A673 (cell line): Measurements from ENCODE around the gene ASTN2. TPM values are rescaled to one million over a fixed set of nuclear protein-coding genes. Genes with fewer than 3 reads are reported as not detected.

Experiments
- BruUV-seq: library from RNA; stranded (reverse); fragments of 400-500 nt; replicated peaks from 2 replicates; lab custom pipeline; 2021; lab: Mats Ljungman, UMichigan
- CTCF ChIA-PET: fragments of 300-600 bp; sonication (Branson Sonifier 250); formaldehyde crosslinking; loops from one replicate; lab custom pipeline; 2022; ENCODE audit warnings: antibody characterized with exemption; lab: Charles Lee
- POLR2A ChIA-PET: fragments of 300-600 bp; sonication (Branson Sonifier 250); formaldehyde crosslinking; loops from one replicate; lab custom pipeline; 2022; ENCODE audit warnings: antibody characterized with exemption; ENCODE audit not compliant: low non-redundant PET; lab: Charles Lee
- DNase-seq: peaks from one replicate; pipeline ENCODE4 v3.0.0-alpha.2; 2015; ENCODE audit warnings: low spot score
- H3K27ac ChIP-seq: fragments of 200-600 bp; sonication (generic); 2 replicates; pipeline ENCODE4 v1.5.1; 2016; ENCODE audit warnings: mixed run types, low read depth, mild to moderate bottlenecking, mixed read lengths, antibody characterized with exemption, low read length; ENCODE audit not compliant: poor library complexity, severe bottlenecking
- H3K27me3 ChIP-seq: fragments of 200-600 bp; sonication (generic); replicated peaks from 2 replicates; pipeline ENCODE4 v1.6.1; 2017; ENCODE audit warnings: mixed run types, low read depth, mild to moderate bottlenecking, mixed read lengths, antibody characterized with exemption, low read length; ENCODE audit not compliant: insufficient read depth, poor library complexity
- H3K36me3 ChIP-seq: fragments of 200-600 bp; sonication (generic); 2 replicates; pipeline ENCODE4 v1.6.1; 2016; ENCODE audit warnings: mixed run types, mild to moderate bottlenecking, mixed read lengths, antibody characterized with exemption, low read length; ENCODE audit not compliant: insufficient read depth, poor library complexity, severe bottlenecking
- H3K4me1 ChIP-seq: fragments of 200-600 bp; sonication (generic); 2 replicates; pipeline ENCODE4 v1.6.1; 2017; ENCODE audit warnings: mixed run types, mild to moderate bottlenecking, mixed read lengths, antibody characterized with exemption, low read length; ENCODE audit not compliant: insufficient read depth, poor library complexity, severe bottlenecking
- H3K4me3 ChIP-seq: fragments of 200-600 bp; sonication (generic); 2 replicates; pipeline ENCODE4 v1.5.1; 2016; ENCODE audit warnings: low read depth, mixed run types, mild to moderate bottlenecking, mixed read lengths, low read length; ENCODE audit not compliant: poor library complexity, severe bottlenecking
- H3K9me3 ChIP-seq: fragments of 200-600 bp; sonication (generic); 2 replicates; pipeline ENCODE4 v1.6.1; 2016; ENCODE audit warnings: mixed run types, low read depth, mild to moderate bottlenecking, mixed read lengths, antibody characterized with exemption, low read length; ENCODE audit not compliant: poor library complexity, severe bottlenecking
- CTCF ChIP-seq: fragments of 300-800, 200-600 bp; sonication (generic); conservative IDR thresholded peaks from 2 replicates; pipeline ENCODE4 v1.5.1; 2017; ENCODE audit warnings: low read depth, mild to moderate bottlenecking, antibody characterized with exemption, low read length, moderate library complexity, mixed read lengths
- EZH2 ChIP-seq: fragments of 200-600 bp; sonication (generic); IDR thresholded peaks from 2 replicates; pipeline ENCODE4 v1.6.1; 2017; ENCODE audit warnings: borderline replicate concordance, low read depth, mild to moderate bottlenecking, mixed read lengths, antibody characterized with exemption, low read length; ENCODE audit not compliant: poor library complexity, severe bottlenecking
- intact Hi-C: fragments of 100-400 bp; cut with micrococcal nuclease; formaldehyde crosslinking; loops from one replicate; pipeline ENCODE4 v1.10.0; 2022; ENCODE audit not compliant: unreplicated experiment
- total RNA-seq: library from RNA; stranded (reverse); gene quantifications from 2 replicates; pipeline ENCODE4 v1.2.3, GENCODE V29; 2021

ASTN2 gene
- total RNA-seq, 1 experiment from 2014 or later, result 3.4 TPM

- TF ChIP-seq CTCF, result no peak
- TF ChIP-seq EZH2, result no peak
- DNase-seq, result no peak
- ChIA-PET CTCF (no interaction called here), POLR2A (no interaction called here)
- Histone ChIP-seq H3K27ac (no peak overlapping the region), H3K4me1 (no peaks in the 10 kb centered on the region), H3K4me3 (no peak overlapping the region), H3K27me3 (no peaks in the 10 kb centered on the region), H3K36me3 (no peaks in the 10 kb centered on the region), H3K9me3 (no peaks in the 10 kb centered on the region)
- no TSS peak for BruUV-seq
- intact Hi-C loops, result no loop called here
Observed at GRCh38 chr9:116821633-116822229, 593.1 kb downstream of the ASTN2 start.

- intact Hi-C loops, result no loop called here
- no peak for TF ChIP-seq EZH2
- no peak for TF ChIP-seq CTCF
- BruUV-seq, result no TSS peak
- no peak for DNase-seq
- H3K36me3 ChIP-seq, result no peaks in the 10 kb centered on the region
- no peaks in the 10 kb centered on the region for H3K27me3 ChIP-seq
- H3K9me3 ChIP-seq, result no peaks in the 10 kb centered on the region
- ChIA-PET POLR2A (no interaction called here), CTCF (no interaction called here)
- no peak overlapping the region for H3K4me3 ChIP-seq
- no peak overlapping the region for H3K27ac ChIP-seq
- no peaks in the 10 kb centered on the region for H3K4me1 ChIP-seq
Observed at GRCh38 chr9:116819116-116819515, 595.7 kb downstream of the ASTN2 start.

- Histone ChIP-seq H3K36me3 (no peaks in the 10 kb centered on the region), H3K4me3 (no peak overlapping the region), H3K9me3 (no peaks in the 10 kb centered on the region), H3K27ac (no peak overlapping the region), H3K4me1 (no peaks in the 10 kb centered on the region), H3K27me3 (peaks cover 7% of the 10 kb centered on the region)
- ChIA-PET CTCF (no interaction called here), POLR2A (no interaction called here)
- intact Hi-C loops, result no loop called here
- DNase-seq, result no peak
- TF ChIP-seq CTCF (no peak), EZH2 (no peak)
- no TSS peak for BruUV-seq
Observed at GRCh38 chr9:116817762-116818161, 597.1 kb downstream of the ASTN2 start.
